C1 segment of cervical spinal cord (tissue), 14 donors: ENCODE data around the gene RNF208.

Experiments used
- DNase-seq, 14 donors: peaks; one replicate each; lab custom pipeline; 2025; lab: John Stamatoyannopoulos, UW

The RNF208 gene

GRCh38 chr9:137228506-137228967, 6.5 kb upstream of the RNF208 start:
- DNase-seq: no peak

GRCh38 chr9:137227853-137228505, 5.9 kb upstream of the RNF208 start:
- DNase-seq: no peak

DNA sequence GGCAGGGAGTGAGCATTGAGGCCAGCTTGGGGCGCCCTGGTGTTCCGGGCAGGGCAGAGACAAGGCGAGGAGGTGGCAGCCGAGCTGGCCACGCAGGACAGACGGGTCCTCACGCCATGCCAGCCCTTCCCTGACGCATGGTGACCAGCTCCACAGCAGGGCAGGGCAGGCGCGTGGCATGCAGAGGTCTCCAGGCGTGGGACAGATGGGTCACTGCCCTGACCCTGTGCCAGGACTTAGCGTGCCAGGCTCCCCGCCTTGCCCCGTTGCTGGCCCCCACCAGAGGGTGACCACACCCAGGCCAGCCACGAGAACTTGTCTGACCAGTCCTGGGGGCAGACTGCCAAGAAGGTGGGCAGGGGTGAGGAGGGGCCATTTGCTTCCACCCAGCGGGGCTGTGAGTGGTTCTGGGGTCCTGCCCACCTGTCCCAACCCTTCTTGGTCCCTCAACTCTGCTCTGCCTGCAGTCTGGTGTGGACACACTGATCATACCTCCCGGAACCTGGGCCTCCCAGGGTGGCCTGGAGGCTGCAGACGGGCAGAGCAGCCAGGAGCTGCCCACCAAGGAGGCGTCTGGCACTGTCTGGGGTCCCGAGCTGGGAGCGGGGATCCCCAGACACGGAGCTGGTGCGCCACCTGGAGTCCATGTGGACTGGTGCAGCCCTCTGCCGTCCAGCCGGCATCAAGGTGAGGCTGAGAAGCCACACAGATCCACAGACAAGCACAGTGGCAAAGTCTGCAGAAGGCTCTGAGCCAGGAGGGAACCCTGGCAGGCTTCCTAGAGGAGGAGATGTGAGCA, 5.2 kb upstream of the RNF208 start, which contains the start of gene RNF224:
Gene RNF224 (plus strand): TSS at position 449 of the 799 bp plus-strand sequence. CDS start 834 bp downstream, outside the sequence.
- DNase-seq: peak in 11 of 14 donors; percentile 14 to 70 (median 43)

DNA sequence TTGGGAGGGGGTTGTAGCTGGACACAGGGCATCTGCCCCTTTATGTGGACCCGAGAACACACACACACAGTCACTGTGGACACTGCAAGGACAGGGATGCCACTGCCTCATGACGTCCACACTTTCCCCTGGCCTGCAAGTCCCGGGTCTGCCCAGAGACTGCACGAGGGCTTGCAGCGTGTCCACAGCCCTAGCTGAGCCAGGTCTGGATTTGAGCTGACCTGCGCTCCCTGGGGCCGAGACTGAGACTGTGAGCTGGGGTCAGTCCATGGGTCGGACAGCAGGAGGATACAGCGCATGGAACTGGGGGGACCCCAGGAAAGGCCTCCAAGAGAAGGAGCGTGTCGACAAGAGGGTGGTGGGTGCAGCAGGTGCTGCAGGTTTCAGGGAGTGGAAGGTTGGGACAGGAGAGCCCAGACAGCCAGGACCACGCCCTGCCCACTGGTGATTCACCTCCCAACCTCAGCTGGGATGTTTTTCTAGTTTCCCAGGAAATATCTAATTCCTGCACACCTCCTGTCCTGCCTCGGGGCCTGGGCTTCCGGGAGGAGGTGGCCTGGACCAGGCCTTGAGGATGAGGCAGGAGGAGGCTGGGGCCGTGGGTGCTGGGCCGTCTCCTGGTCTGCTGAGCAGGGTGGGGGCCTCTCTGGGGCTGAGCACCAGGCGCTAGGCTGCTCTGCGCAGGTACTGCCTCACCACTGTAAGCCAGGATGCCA, 4.5 kb upstream of the RNF208 start:
- no peak for DNase-seq

DNA sequence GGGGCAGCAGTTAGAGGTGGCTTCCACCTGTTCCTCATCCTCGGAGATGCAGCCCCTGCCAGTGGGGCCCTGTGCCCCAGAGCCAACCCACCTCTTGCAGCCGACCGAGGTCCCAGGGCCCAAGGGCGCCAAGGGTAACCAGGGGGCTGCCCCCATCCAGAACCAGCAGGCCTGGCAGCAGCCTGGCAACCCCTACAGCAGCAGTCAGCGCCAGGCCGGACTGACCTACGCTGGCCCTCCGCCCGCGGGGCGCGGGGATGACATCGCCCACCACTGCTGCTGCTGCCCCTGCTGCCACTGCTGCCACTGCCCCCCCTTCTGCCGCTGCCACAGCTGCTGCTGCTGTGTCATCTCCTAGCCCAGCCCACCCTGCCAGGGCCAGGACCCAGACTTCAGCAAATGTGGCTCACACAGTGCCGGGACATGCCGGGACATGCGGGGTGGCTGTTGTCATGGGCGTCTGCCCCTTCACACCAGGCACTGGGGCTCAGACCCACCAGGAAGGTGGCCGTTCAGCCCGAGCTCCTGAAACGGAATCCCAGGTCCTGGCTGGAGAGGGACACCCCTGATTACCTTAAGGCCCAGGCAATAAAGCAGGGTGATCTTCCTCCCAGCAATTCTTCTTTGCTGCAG, 3.8 kb upstream of the RNF208 start:
- no peak for DNase-seq

- no peak for DNase-seq
These were observed 3.0 kb upstream of the RNF208 start, which contains the start of gene CYSRT1 for GRCh38 chr9:137224830-137225694. Gene CYSRT1, plus strand, starts transcription at chr9:137225174. Its CDS starts 448 bp downstream, at chr9:137225622.

DNA sequence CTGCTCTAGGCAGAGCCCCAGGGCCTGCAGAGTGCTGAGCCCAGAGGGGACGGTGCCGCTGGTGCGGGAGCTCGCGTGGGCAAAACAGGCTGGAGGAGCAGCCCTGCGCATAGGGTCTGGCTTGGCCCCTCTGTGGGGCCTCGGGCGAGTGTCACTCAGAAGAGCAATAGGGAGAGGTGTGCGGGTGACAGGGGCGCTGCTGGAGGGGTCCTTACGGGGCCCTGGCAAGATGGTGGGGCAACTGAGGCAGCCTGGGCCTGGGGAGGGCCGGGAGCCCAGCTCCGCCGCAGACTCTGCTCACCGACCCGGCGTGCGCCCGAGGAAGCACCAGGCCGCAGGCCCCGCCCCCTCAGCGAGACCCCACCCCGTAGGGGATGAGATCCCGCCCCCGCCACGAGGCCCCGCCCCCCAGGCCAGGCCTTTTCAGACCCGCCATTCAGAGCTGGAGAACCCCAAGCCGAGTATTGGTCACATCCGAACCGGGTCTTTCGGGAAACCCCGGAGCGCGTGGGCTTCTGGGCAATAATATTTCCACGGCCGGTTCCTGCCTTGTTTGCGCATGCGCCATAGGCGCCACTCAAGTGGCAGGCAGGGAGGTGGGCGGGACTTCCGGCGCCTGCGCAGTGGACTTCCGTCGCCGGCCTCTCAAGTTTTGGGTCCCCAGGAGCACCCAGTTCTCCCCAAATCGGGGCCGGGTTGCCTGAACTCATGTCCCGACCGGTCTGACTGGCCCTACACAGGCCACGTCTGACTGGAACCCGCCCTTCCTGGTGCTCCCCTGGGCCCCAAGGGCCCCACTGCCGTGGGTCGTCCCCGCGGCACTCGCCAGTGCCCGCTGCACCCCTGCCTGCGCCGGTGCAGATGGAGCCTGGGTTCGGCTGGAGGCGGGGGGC, 1.3 kb upstream of the RNF208 start:
- peak; percentile 90 to 98 (median 95) for DNase-seq

DNA sequence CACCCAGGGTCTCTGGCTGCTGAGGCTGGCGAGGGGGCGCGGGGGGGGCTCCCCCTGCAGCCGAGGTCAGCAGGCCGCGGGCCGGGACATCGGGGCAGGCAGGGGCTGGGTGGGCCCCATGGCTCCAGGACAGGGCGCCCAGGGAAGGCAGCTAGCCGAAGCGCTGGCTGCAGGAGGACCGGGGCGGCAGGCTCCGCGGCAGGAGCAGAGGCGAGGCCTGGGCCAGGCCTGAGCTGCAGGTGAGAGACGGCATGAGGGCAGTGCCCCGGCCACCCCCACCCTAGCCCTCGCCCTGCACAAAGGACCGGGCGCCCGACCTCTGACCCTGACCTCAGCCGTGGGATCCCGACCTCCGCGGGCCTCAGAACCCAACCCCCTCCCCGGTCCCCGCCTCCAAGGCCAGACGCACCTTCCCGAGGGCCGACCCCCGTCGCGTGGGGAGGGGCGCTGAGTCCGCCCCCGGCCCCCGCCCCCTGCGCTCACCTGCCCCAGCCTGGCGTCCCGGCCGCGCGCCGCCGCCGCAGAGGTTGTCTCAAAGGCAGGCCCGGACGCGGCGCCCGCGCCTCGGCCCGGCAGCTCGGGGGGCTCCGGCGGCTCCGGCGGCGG, 431 bp downstream of the RNF208 start:
- no peak for DNase-seq

- DNase-seq: no peak
These were observed 940 bp downstream of the RNF208 start for GRCh38 chr9:137221095-137221505.

DNA sequence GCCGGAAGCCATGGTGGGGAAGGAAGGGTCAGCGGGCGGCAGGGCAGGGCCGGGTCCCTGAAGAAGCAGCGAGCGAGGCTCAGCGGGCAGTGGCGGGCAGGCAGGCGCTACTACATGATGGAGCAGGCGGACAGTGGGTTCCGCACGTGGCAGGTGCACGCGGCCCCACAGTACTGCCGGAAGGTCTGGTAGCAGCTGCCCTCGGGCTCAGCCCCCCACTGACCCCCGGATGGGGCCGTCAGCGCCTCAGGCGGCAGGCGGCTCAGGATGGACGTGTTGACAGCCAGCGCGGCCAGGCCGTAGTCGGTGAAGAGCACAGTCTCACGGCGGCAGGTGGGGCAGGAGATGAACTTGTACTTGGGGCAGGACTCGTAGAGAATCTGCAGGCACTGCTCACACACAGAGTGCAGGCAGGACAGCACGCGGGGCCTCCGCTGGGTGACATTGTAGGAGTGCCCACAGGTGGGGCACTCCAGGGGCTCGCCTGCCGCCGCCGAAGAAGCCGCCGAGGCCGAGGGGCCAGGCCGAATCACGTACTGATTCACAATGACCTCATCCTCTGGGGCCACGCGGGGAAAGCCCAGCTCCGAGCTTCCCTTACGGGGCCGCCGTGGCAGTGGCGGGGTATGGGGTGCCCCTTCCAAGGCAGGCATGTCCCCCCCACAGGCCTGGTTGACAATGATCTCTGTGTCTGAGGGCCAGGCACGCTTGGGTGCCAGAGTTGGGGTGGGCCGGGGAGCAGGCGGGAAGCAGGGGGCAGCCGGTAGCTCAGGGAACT, 1.5 kb downstream of the RNF208 start:
- DNase-seq: no peak

DNA sequence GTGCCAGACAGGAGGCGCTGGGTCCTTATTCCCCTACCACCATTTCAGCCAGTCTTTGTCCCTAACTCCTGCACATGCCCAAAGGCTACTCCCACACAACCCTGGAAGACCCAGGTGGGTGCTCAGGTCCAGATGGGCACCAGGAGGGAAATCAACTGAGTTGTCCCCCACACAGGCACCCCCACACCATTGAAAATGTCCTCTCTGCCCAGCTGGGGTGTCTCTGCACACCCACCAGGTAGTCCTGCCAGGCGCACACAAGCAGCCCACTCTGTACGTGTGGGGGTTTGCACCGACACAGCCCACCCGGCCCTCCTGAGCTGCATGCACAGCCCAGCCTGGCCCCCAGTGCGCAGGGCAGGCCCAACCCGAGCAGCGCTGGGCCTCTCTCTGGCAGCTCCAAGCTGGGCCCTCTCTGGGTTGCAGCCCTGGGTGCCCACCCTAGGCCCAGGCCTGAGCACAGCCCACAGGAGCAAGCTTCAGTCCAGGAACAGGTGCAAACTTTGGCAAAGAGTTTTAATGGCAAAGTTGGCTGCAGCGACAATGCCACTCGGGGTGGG, 2.2 kb downstream of the RNF208 start:
- no peak for DNase-seq

DNA sequence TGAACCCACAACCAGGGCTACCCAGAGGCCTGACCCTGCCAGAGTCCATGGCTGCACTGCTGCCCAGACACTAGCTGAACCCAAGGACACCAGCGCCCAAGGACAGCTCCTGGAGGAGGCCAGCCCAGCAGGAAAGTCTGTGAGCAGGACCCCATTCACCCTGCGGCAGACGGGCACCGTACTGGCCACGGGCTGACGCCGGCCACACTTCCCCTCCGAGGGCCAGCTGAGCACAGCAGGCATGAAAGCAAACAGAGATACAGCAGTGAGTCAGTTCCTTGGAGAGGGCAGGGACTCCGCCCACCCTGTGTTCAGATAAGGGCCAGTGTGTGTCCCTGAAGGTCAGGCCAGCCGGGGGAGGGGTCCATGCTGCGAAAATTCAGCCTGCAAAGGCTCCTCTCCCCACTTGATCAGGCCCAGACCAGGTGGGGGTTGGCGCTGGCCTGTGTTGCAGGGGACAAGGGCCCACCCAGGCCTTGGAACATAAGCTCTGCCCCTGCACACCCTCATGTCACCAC, 3.2 kb downstream of the RNF208 start:
- DNase-seq: no peak

DNA sequence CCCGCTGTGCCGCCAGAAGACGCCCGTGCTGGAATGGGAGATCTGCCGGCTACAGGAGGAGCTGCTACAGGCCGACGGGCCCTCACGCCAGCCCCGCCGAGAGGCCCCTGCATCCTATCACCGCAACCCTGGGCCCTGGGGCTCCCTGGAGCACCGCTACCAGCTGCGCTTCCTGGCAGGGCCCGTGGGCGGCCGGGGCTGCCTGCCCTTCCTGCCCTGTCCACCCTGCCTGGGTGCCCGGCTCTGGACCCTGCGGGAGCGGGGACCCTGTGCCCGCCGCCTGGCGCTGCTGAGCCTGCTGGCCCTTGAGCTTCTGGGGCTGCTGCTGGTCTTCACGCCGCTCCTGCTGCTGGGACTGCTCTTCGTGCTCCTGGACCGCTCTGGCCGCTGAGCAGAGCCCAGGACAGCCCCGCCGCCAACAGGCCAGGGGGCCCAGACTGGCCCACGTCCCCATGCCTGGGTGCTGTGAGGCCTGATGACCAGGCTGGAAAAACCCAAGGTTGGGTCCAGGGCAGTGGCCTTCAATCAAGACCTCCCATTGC, 3.8 kb downstream of the RNF208 start:
- DNase-seq: no peak

GRCh38 chr9:137217276-137218211, 4.5 kb downstream of the RNF208 start:
- no peak for DNase-seq

- DNase-seq: no peak
These were observed 5.7 kb downstream of the RNF208 start for GRCh38 chr9:137216188-137216965.
